Rectal smooth muscle tissue (tissue), 1 donor: Measurements from ENCODE around the gene STARD3NL.
"Not testable (repeated sequence)": the region's sequence is repeated elsewhere in the genome, so short reads cannot be mapped to it uniquely, and the experiment has no call there.

Experiments used
- H3K27ac ChIP-seq: one replicate; pipeline ENCODE4 v1.7.0; 2013; ENCODE audit warnings: low read depth, low read length, inconsistent platforms
- H3K27me3 ChIP-seq: one replicate; pipeline ENCODE4 v1.7.0; 2013; ENCODE audit warnings: low read length; ENCODE audit not compliant: control insufficient read depth, insufficient read depth
- H3K36me3 ChIP-seq: one replicate; pipeline ENCODE4 v1.7.0; 2013; ENCODE audit warnings: low read length; ENCODE audit not compliant: control insufficient read depth, insufficient read depth
- H3K4me1 ChIP-seq: one replicate; pipeline ENCODE4 v1.7.0; 2013; ENCODE audit warnings: low read length; ENCODE audit not compliant: control insufficient read depth, insufficient read depth
- H3K4me3 ChIP-seq: one replicate; pipeline ENCODE4 v1.7.0; 2013; ENCODE audit warnings: low read length
- H3K9ac ChIP-seq: one replicate; pipeline ENCODE4 v1.7.0; 2013; ENCODE audit warnings: low read length

STARD3NL gene

DNA sequence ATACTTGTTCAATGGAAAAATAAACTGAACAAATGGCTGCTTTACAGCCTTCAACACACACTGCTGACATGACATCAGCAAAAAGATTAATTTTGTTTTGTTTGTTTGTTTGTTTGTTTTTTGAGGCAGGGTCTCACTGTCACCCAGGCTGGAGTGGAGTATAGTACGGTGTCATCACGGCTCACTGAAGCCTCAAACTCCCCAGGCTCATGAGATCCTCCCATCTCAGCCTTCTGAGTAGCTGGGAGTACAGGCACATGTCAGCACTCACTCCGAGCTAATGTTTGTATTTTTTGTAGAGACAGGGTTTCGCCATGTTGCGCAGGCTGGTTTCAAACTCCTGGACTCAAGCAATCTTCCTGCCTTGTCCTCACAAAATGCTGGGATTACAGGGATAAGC, 84.5 kb downstream of the STARD3NL start:
- no peaks in the 10 kb centered on the region for H3K4me1 ChIP-seq
- no peak overlapping the region for H3K27ac ChIP-seq
- H3K4me3 ChIP-seq, result no peak overlapping the region
- no peak overlapping the region for H3K9ac ChIP-seq
- no peaks in the 10 kb centered on the region for H3K36me3 ChIP-seq
- no peaks in the 10 kb centered on the region for H3K27me3 ChIP-seq

DNA sequence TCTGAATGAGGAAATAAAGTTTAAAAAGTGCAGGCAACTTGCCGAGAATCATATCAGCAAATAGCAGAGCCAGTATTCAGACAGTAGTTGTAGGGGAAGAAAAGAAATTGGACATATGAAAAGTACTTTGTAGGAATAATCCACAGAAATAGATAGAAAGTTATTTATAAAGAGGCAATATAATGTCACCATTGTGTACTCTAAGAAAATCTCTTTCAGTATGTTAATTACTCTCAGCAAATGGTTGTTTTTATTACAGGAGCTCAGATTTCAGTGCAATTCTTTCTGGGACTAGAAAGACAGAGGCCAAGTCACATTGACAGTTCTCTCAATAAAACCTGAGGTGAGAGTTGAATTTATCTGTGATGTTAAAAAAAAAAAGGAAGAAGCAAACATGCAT, 85.2 kb downstream of the STARD3NL start:
- not testable (repeated sequence) for H3K9ac ChIP-seq, H3K4me3 ChIP-seq, H3K4me1 ChIP-seq, H3K36me3 ChIP-seq, H3K27ac ChIP-seq, H3K27me3 ChIP-seq

DNA sequence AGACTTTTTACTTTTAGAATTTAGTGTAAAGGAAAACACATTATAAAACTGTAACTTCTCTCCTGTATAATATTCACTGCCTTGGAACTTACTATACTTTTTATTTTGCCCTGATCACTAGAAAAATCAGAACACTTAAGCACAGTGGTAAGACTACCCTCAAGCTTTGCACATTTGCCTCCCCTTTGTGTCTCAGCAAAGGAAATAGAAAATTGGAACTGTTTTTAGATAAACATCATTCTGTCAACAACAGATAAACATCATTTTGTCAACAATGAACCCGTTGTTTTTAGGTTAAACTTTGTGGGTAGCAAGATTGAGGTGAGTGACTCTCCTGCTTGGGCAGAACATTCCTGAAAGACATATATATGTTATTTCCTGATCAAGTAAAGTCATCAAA, 86.6 kb downstream of the STARD3NL start:
- H3K27me3 ChIP-seq, H3K9ac ChIP-seq, H3K27ac ChIP-seq, H3K4me1 ChIP-seq, H3K4me3 ChIP-seq, H3K36me3 ChIP-seq: not testable (repeated sequence)

DNA sequence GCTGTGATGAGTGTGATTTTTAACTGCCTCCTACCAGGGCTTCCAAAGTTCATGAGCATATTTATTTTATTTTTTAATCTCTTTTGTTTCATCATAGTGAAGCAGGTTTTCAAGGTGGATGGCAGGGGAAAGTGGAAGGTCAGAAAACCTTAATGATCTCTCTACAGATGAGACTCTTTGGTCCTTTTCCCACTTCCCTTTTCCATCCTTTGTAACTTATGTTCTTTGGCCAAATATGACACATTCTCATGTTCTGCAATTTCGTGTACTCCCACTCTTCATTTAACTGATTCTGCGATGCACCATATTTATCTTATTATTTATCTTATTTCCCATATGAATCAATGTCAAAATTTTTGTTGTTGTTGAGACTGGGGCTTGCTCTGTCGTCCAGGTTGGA, 87.9 kb downstream of the STARD3NL start:
- not testable (repeated sequence) for H3K9ac ChIP-seq

DNA sequence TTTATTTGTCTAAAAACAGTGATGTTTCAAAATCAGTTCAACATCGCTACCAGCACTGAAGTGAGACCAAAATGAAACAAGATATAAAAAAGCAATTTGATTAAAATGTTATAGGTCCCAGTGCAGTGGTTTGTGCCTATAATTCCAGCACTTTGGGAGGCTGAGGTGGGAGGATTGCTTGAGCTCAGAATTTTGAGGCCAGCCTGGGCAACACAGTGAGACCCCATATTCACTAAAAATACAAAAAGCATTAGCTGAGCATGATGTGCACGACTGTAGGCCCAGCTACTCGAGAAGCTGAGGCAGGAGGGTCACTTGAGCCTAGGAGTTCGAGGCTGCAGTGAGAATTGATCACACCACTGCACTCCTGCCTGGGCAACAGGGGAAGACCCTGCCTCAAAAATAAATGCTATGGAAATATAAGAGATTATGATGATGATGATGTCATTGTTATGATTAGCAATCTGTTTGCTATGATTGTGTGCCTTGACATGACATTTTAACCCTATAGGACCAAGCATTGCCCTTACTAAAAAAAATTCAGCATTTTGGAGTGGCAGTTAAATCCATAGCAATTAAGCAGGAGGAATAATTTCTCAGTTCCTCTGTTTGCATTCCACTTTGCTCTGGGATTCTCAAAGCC, 91.8 kb downstream of the STARD3NL start:
- not testable (repeated sequence) for H3K36me3 ChIP-seq, H3K9ac ChIP-seq, H3K4me1 ChIP-seq, H3K27ac ChIP-seq, H3K4me3 ChIP-seq, H3K27me3 ChIP-seq

More for the DNA sequence above, 87.9 kb downstream of the STARD3NL start:
- H3K36me3 ChIP-seq, H3K4me1 ChIP-seq, H3K27ac ChIP-seq, H3K27me3 ChIP-seq, H3K4me3 ChIP-seq: not testable (repeated sequence)

DNA sequence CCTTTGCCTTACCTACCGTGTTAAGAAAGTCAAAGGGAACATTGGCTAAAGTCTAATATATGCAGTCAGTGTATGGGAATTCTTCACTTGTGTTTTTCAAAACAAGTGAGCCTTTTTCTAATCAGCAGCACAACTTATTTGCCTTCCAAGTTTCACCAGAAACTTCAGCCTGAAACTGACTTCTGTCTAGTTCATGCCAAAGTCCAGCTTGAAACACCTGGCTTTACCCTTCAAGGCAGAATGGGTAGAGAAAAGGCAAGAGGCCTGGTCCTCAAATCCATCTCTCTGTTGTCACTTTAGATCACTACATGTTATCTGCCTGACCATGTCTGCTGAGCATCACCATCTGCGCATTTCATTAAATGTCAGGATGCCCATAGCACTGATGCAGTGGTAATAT, 92.4 kb downstream of the STARD3NL start:
- H3K4me3 ChIP-seq, H3K4me1 ChIP-seq, H3K27me3 ChIP-seq, H3K27ac ChIP-seq, H3K36me3 ChIP-seq, H3K9ac ChIP-seq: not testable (repeated sequence)

GRCh38 chr7:38273286-38273995, 95.4 kb downstream of the STARD3NL start, which contains the start of gene TARP:
TSS of gene TARP (minus strand) at chr7:38273636.
- no peak within 1 kb of the TSS for H3K9ac ChIP-seq
- no peak within 1 kb of the TSS for H3K4me3 ChIP-seq
- no peak within 1 kb of the TSS for H3K27ac ChIP-seq

GRCh38 chr7:38274486-38274885, 96.4 kb downstream of the STARD3NL start:
- Histone ChIP-seq H3K4me3 (no peak overlapping the region), H3K27me3 (no peaks in the 10 kb centered on the region), H3K9ac (no peak overlapping the region), H3K36me3 (no peaks in the 10 kb centered on the region), H3K4me1 (no peaks in the 10 kb centered on the region), H3K27ac (no peak overlapping the region)

More at GRCh38 chr7:38273286-38273995, 95.4 kb downstream of the STARD3NL start, which contains the start of gene TARP:
- Histone ChIP-seq H3K36me3 (no peaks in the 10 kb centered on the region), H3K4me1 (no peaks in the 10 kb centered on the region), H3K27me3 (no peaks in the 10 kb centered on the region)

GRCh38 chr7:38274927-38275620, 97.0 kb downstream of the STARD3NL start:
- H3K27ac ChIP-seq, result no peak overlapping the region
- no peaks in the 10 kb centered on the region for H3K36me3 ChIP-seq
- no peak overlapping the region for H3K4me3 ChIP-seq
- H3K4me1 ChIP-seq, result no peaks in the 10 kb centered on the region
- no peaks in the 10 kb centered on the region for H3K27me3 ChIP-seq
- H3K9ac ChIP-seq, result no peak overlapping the region

GRCh38 chr7:38276096-38276877, 98.2 kb downstream of the STARD3NL start:
- H3K36me3 ChIP-seq, result no peaks in the 10 kb centered on the region
- H3K27ac ChIP-seq, result no peak overlapping the region
- H3K4me3 ChIP-seq, result no peak overlapping the region
- no peak overlapping the region for H3K9ac ChIP-seq
- no peaks in the 10 kb centered on the region for H3K4me1 ChIP-seq
- H3K27me3 ChIP-seq, result no peaks in the 10 kb centered on the region

GRCh38 chr7:38280000-38280399, 102.0 kb downstream of the STARD3NL start:
- Histone ChIP-seq H3K9ac (no peak overlapping the region), H3K36me3 (no peaks in the 10 kb centered on the region), H3K4me1 (no peaks in the 10 kb centered on the region), H3K4me3 (no peak overlapping the region), H3K27ac (no peak overlapping the region), H3K27me3 (no peaks in the 10 kb centered on the region)
